BE2C (cell line): Measurements from ENCODE around the gene ANKRD2.

ENCODE experiments used
- DNase-seq: peaks from one replicate; pipeline ENCODE4 v3.0.0-alpha.2; 2020
- H3K27me3 ChIP-seq: fragments of 250-450 bp; sonication (Bioruptor Pico); 2 replicates; pipeline ENCODE4 v1.5.1; 2020; ENCODE audit warnings: mild to moderate bottlenecking
- H3K36me3 ChIP-seq: fragments of 250-450 bp; sonication (Bioruptor Pico); 2 replicates; pipeline ENCODE4 v1.5.1; 2020; ENCODE audit warnings: mild to moderate bottlenecking
- H3K4me1 ChIP-seq: fragments of 250-450 bp; sonication (Bioruptor Pico); 2 replicates; pipeline ENCODE4 v1.5.1; 2020
- H3K4me3 ChIP-seq: 2 replicates; pipeline ENCODE4 v1.5.1; 2011; ENCODE audit warnings: low read depth, low read length
- H3K9me3 ChIP-seq: fragments of 250-450 bp; sonication (Bioruptor Pico); 2 replicates; pipeline ENCODE4 v1.5.1; 2020
- CTCF ChIP-seq: IDR thresholded peaks from 2 replicates; pipeline ENCODE4 v1.5.1; 2012; ENCODE audit warnings: mild to moderate bottlenecking, low read depth, low read length

ANKRD2 gene

GRCh38 chr10:97598407-97599271 is 26.1 kb downstream of the ANKRD2 start:
- Histone ChIP-seq H3K4me1 (peaks cover 9% of the 10 kb centered on the region), H3K9me3 (no peaks in the 10 kb centered on the region), H3K27me3 (no peaks in the 10 kb centered on the region), H3K4me3 (no peak overlapping the region), H3K36me3 (no peaks in the 10 kb centered on the region)
- no peak for DNase-seq
- TF ChIP-seq CTCF: no peak

DNA sequence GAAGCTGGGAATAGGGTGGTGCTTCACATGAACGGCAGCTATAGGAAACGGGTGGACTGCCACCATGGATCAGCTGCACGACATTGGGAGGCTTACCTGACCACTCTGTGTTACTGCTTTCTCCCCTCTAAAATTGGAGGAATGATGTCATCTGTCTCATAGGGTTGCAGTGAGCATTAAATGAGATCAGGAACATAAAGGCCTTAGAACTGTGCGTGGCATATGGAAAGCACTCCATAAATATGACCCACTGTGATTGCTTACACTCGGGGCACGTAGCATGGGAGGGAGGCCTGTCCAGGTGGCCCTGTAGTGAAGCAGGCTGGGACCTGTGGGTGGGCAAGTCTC is 26.7 kb downstream of the ANKRD2 start:
- TF ChIP-seq CTCF: no peak
- no peaks in the 10 kb centered on the region for H3K9me3 ChIP-seq
- H3K36me3 ChIP-seq: no peaks in the 10 kb centered on the region
- no peak for DNase-seq
- H3K27me3 ChIP-seq: no peaks in the 10 kb centered on the region
- H3K4me3 ChIP-seq: no peak overlapping the region
- peaks cover 9% of the 10 kb centered on the region for H3K4me1 ChIP-seq

- Histone ChIP-seq H3K36me3 (no peaks in the 10 kb centered on the region), H3K27me3 (no peaks in the 10 kb centered on the region), H3K4me3 (no peak overlapping the region), H3K4me1 (peaks cover 9% of the 10 kb centered on the region), H3K9me3 (no peaks in the 10 kb centered on the region)
- no peak for TF ChIP-seq CTCF
- DNase-seq: no peak
Observed at GRCh38 chr10:97600616-97601015, 28.0 kb downstream of the ANKRD2 start.

DNA sequence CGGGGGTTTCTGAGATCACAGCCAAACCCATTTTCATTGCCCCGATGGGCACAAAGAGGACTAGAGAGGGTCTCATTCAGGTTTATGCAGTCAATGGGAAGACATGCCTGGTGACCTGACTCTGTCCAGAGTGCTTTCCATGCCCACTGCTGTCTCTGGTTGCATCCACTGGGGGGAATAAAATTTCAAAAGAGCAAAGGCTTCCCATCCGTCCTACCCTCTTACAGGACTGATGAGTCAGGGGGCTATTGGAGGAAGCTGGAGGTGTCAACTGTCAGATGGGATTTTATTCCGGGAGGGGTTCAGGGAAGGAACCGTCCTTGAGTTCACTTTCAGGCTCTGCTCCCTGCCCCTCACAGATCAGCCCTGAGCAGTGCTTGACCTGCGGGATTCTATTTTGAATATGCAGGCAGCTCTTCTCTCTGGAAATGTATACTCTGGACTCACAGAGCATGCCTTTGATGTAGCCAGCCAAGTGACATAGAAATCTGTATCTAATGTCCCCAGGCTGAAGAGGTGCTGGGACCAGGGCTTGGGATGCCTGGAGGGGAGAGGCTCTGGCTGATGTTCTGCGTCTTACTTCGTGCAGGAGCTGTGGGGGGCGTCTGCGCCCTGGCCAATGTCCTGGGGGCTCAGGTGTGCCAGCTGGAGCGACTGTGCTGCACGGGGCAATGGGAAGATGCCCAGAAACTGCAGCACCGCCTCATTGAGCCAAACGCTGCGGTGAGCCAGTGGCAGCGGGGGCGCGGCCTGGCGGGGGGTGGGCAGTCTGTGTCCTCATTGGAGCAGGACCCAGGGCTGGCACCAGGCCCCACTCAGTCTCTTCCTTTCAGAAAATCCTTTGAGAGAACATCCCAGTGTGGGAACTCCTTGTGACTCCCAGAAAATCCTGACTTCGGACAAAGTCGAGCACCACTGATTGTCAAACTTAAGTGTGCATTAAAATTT is 29.0 kb downstream of the ANKRD2 start:
- peaks cover under 1% of the 10 kb centered on the region; the same call in 1 of the 2 replicates for H3K4me1 ChIP-seq
- TF ChIP-seq CTCF: no peak
- no peaks in the 10 kb centered on the region for H3K27me3 ChIP-seq
- no peaks in the 10 kb centered on the region for H3K36me3 ChIP-seq
- no peaks in the 10 kb centered on the region for H3K9me3 ChIP-seq
- no peak for DNase-seq
- no peak overlapping the region for H3K4me3 ChIP-seq

DNA sequence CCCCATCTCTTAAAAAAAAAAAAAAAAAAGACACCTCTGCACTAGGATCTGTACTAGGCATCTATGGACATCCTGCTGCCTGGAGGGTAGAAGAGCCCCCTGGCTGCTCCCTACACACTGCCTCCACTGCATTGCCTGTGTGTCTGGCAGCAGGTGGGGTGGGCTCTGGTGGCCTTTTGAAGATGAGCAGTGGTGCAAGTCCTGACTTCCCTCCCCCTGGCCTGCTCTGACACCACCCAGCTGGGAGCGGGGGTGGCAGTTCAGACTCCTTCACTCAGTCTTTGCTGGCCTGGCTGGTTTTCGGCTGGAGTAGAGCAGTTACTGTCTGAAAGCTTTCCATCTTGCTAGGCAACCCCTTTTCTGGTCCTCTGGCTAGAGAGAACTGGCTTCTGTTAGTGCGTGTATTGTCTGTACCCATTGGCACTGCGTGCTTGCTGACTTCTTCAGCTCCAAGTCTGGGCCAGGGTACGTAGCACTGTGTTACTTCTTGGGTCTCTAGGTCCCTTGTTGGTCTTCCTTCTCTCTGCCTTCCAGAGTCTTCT is 34.6 kb downstream of the ANKRD2 start:
- no peaks in the 10 kb centered on the region for H3K9me3 ChIP-seq
- no peaks in the 10 kb centered on the region for H3K27me3 ChIP-seq
- no peak overlapping the region for H3K4me3 ChIP-seq
- H3K4me1 ChIP-seq: no peaks in the 10 kb centered on the region
- DNase-seq: no peak
- no peak for TF ChIP-seq CTCF
- no peaks in the 10 kb centered on the region for H3K36me3 ChIP-seq
